Measurements from ENCODE around the gene RPS6KB1.
"Not testable (repeated sequence)": the region's sequence is repeated elsewhere in the genome, so short reads cannot be mapped to it uniquely, and the experiment has no call there.

RPS6KB1 gene

DNA sequence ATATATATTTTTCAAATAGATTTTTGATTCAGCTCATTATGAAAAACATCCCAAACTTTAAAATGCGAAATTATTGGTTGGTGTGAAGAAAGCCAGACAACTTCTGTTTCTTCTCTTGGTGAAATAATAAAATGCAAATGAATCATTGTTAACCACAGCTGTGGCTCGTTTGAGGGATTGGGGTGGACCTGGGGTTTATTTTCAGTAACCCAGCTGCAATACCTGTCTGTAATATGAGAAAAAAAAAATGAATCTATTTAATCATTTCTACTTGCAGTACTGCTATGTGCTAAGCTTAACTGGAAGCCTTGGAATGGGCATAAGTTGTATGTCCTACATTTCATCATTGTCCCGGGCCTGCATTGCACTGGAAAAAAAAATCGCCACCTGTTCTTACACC is 54.4 kb downstream of the RPS6KB1 start:
- not testable (repeated sequence) for H2BK5ac ChIP-seq (ENCODE audit: low read depth, low read length, poor library complexity); H3K14ac ChIP-seq (ENCODE audit: low read length); H3K4me3 ChIP-seq (ENCODE audit: low read depth, low read length); H3K4me1 ChIP-seq (ENCODE audit: control insufficient read depth in 1 of 2, insufficient read depth in 2 of 2, low read length in 2 of 2); H3K27ac ChIP-seq (ENCODE audit: low read depth, low read length); H3K4ac ChIP-seq (ENCODE audit: low read depth, low read length); H2BK12ac ChIP-seq (ENCODE audit: low read length); H3K9me3 ChIP-seq (ENCODE audit: insufficient read depth, low read depth, low read length); H3K9ac ChIP-seq (ENCODE audit: low read length); H3K79me2 ChIP-seq (ENCODE audit: control insufficient read depth, insufficient read depth, low read length, poor library complexity); DNase-seq; H4K8ac ChIP-seq (ENCODE audit: low read depth, low read length); H2AFZ ChIP-seq (ENCODE audit: insufficient read depth, low read length, poor library complexity); H4K12ac ChIP-seq (ENCODE audit: low read depth, low read length); H3K18ac ChIP-seq (ENCODE audit: low read length); H4K91ac ChIP-seq (ENCODE audit: low read depth, low read length); H3K23ac ChIP-seq (ENCODE audit: low read length); H2AK5ac ChIP-seq (ENCODE audit: low read length); H3K4me2 ChIP-seq (ENCODE audit: low read length); H3K27me3 ChIP-seq (ENCODE audit: insufficient read depth, low read length); H3K79me1 ChIP-seq (ENCODE audit: low read length); H2BK120ac ChIP-seq (ENCODE audit: insufficient read depth, low read length, poor library complexity)
- WGBS (ENCODE audit: extremely low coverage, insufficient coverage, insufficient read length) = no CpG with 5 or more reads among the region's 4 CpGs
- peaks cover 9 to 18% of the 10 kb centered on the region in 2 experiments for H3K36me3 ChIP-seq (ENCODE audit: control insufficient read depth in 1 of 2, insufficient read depth in 2 of 2, low read length in 2 of 2)

DNA sequence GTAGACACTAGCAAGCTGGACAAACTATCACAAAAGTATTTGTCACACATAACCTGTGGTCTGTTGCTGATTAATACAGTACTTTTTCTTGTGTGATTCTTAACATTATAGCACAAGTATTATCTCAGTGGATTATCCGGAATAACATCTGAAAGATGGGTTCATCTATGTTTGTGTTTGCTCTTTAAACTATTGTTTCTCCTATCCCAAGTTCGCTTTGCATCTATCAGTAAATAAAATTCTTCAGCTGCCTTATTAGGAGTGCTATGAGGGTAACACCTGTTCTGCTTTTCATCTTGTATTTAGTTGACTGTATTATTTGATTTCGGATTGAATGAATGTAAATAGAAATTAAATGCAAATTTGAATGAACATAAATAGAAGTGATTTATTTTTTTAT is 57.1 kb downstream of the RPS6KB1 start:
- H2AK5ac ChIP-seq (ENCODE audit: low read length) = no peak overlapping the region
- no peaks in the 10 kb centered on the region for H3K4me1 ChIP-seq (ENCODE audit: control insufficient read depth in 1 of 2, insufficient read depth in 2 of 2, low read length in 2 of 2)
- no peak overlapping the region for H3K27ac ChIP-seq (ENCODE audit: low read depth, low read length)
- H2BK12ac ChIP-seq (ENCODE audit: low read length) = no peak overlapping the region
- H4K91ac ChIP-seq (ENCODE audit: low read depth, low read length) = no peak overlapping the region
- no peaks in the 10 kb centered on the region for H3K79me1 ChIP-seq (ENCODE audit: low read length)
- no peak overlapping the region for H4K8ac ChIP-seq (ENCODE audit: low read depth, low read length)
- no peak overlapping the region for H3K9ac ChIP-seq (ENCODE audit: low read length)
- H3K9me3 ChIP-seq (ENCODE audit: insufficient read depth, low read depth, low read length) = no peaks in the 10 kb centered on the region
- H3K18ac ChIP-seq (ENCODE audit: low read length) = no peak overlapping the region
- DNase-seq = no peak
- no peak overlapping the region for H3K4me2 ChIP-seq (ENCODE audit: low read length)
- no peak overlapping the region for H4K12ac ChIP-seq (ENCODE audit: low read depth, low read length)
- H2BK120ac ChIP-seq (ENCODE audit: insufficient read depth, low read length, poor library complexity) = no peak overlapping the region
- H3K23ac ChIP-seq (ENCODE audit: low read length) = no peak overlapping the region
- peaks cover 5 to 10% of the 10 kb centered on the region in 2 experiments for H3K36me3 ChIP-seq (ENCODE audit: control insufficient read depth in 1 of 2, insufficient read depth in 2 of 2, low read length in 2 of 2)
- H3K79me2 ChIP-seq (ENCODE audit: control insufficient read depth, insufficient read depth, low read length, poor library complexity) = no peaks in the 10 kb centered on the region
- H3K14ac ChIP-seq (ENCODE audit: low read length) = no peak overlapping the region
- H3K4me3 ChIP-seq (ENCODE audit: low read depth, low read length) = no peak overlapping the region
- no peak overlapping the region for H2AFZ ChIP-seq (ENCODE audit: insufficient read depth, low read length, poor library complexity)
- no peak overlapping the region for H3K4ac ChIP-seq (ENCODE audit: low read depth, low read length)
- no peaks in the 10 kb centered on the region for H3K27me3 ChIP-seq (ENCODE audit: insufficient read depth, low read length)
- no CpG with 5 or more reads among the region's 3 CpGs for WGBS (ENCODE audit: extremely low coverage, insufficient coverage, insufficient read length)
- no peak overlapping the region for H2BK5ac ChIP-seq (ENCODE audit: low read depth, low read length, poor library complexity)

DNA sequence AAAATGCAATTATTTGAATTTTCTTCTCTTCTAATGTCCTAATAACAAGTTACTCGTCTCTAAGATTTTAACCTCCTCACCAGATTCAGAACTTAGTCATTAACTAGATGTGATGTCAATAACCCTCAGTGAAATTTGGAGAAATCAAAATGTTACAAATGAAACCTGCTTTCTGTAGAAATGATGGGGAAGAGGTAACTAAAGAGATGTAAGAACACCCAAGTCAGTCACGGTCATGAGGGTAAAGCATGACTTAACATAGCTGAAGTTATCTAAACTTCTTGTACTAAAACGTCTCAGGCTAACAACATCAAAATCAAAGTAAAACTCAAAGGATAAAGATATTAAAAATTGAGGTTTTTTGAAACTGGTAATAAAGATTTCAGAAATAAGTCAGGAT is 61.9 kb downstream of the RPS6KB1 start:
- Histone ChIP-seq H4K12ac (ENCODE audit: low read depth, low read length) (no peak overlapping the region), H3K4ac (ENCODE audit: low read depth, low read length) (no peak overlapping the region), H3K27ac (ENCODE audit: low read depth, low read length) (no peak overlapping the region), H3K79me2 (ENCODE audit: control insufficient read depth, insufficient read depth, low read length, poor library complexity) (no peaks in the 10 kb centered on the region), H2AFZ (ENCODE audit: insufficient read depth, low read length, poor library complexity) (no peak overlapping the region), H2AK5ac (ENCODE audit: low read length) (no peak overlapping the region), H2BK12ac (ENCODE audit: low read length) (no peak overlapping the region), H3K27me3 (ENCODE audit: insufficient read depth, low read length) (no peaks in the 10 kb centered on the region), H3K18ac (ENCODE audit: low read length) (no peak overlapping the region), H2BK120ac (ENCODE audit: insufficient read depth, low read length, poor library complexity) (no peak overlapping the region), H3K9ac (ENCODE audit: low read length) (no peak overlapping the region), H4K8ac (ENCODE audit: low read depth, low read length) (no peak overlapping the region), H3K14ac (ENCODE audit: low read length) (no peak overlapping the region), H2BK5ac (ENCODE audit: low read depth, low read length, poor library complexity) (no peak overlapping the region), H3K4me1 (ENCODE audit: control insufficient read depth in 1 of 2, insufficient read depth in 2 of 2, low read length in 2 of 2) (no peaks in the 10 kb centered on the region), H4K91ac (ENCODE audit: low read depth, low read length) (no peak overlapping the region), H3K79me1 (ENCODE audit: low read length) (no peaks in the 10 kb centered on the region), H3K9me3 (ENCODE audit: insufficient read depth, low read depth, low read length) (no peaks in the 10 kb centered on the region), H3K4me3 (ENCODE audit: low read depth, low read length) (no peak overlapping the region), H3K36me3 (ENCODE audit: control insufficient read depth in 1 of 2, insufficient read depth in 2 of 2, low read length in 2 of 2) (peaks cover 0 to 6% of the 10 kb centered on the region in 2 experiments), H3K4me2 (ENCODE audit: low read length) (no peak overlapping the region), H3K23ac (ENCODE audit: low read length) (no peak overlapping the region)
- DNase-seq = no peak
- WGBS (ENCODE audit: extremely low coverage, insufficient coverage, insufficient read length) = no CpG with 5 or more reads among the region's 3 CpGs

DNA sequence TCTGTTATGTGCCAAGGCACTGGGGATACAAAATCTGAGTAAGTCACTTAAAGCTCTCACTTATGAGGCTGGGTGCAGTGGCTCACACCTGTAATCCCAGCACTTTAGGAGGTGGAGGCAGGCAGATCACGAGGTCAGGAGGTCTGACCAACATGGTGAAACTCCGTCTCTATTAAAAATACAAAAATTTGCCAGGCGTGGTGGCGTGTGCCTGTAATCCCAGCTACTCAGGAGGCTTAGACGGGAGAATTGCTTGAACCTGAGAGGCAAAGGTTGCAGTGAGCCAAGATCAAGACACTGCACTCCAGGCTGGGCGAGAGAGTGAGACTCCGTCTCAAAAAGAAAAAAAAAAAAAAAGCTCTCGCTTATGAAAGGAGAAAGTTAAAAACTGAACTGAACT is 66.7 kb downstream of the RPS6KB1 start:
- H4K91ac ChIP-seq (ENCODE audit: low read depth, low read length); H3K36me3 ChIP-seq (ENCODE audit: control insufficient read depth in 1 of 2, insufficient read depth in 2 of 2, low read length in 2 of 2); H3K18ac ChIP-seq (ENCODE audit: low read length); H3K23ac ChIP-seq (ENCODE audit: low read length); H2AK5ac ChIP-seq (ENCODE audit: low read length); H3K79me1 ChIP-seq (ENCODE audit: low read length); H4K8ac ChIP-seq (ENCODE audit: low read depth, low read length); H3K9me3 ChIP-seq (ENCODE audit: insufficient read depth, low read depth, low read length); H3K4me2 ChIP-seq (ENCODE audit: low read length); H3K4me3 ChIP-seq (ENCODE audit: low read depth, low read length); H3K14ac ChIP-seq (ENCODE audit: low read length); DNase-seq; H3K27ac ChIP-seq (ENCODE audit: low read depth, low read length); H2BK5ac ChIP-seq (ENCODE audit: low read depth, low read length, poor library complexity); H3K4ac ChIP-seq (ENCODE audit: low read depth, low read length); H3K4me1 ChIP-seq (ENCODE audit: control insufficient read depth in 1 of 2, insufficient read depth in 2 of 2, low read length in 2 of 2); H3K27me3 ChIP-seq (ENCODE audit: insufficient read depth, low read length); H2AFZ ChIP-seq (ENCODE audit: insufficient read depth, low read length, poor library complexity); H2BK12ac ChIP-seq (ENCODE audit: low read length); H4K12ac ChIP-seq (ENCODE audit: low read depth, low read length); H3K9ac ChIP-seq (ENCODE audit: low read length); H2BK120ac ChIP-seq (ENCODE audit: insufficient read depth, low read length, poor library complexity); H3K79me2 ChIP-seq (ENCODE audit: control insufficient read depth, insufficient read depth, low read length, poor library complexity): not testable (repeated sequence)
- no CpG with 5 or more reads among the region's 8 CpGs for WGBS (ENCODE audit: extremely low coverage, insufficient coverage, insufficient read length)
